ENCODE data around the gene MYO1F.

The MYO1F gene

GRCh38 chr19:8513036-8513686 lies 64.1 kb downstream of the MYO1F start:
- H3K9ac ChIP-seq (ENCODE audit: low read length) = peak overlapping the region; percentile 77
- H3K4me1 ChIP-seq (ENCODE audit: control insufficient read depth, low read depth, low read length) = peaks cover 7% of the 10 kb centered on the region
- peak overlapping the region; percentile 76 for H3K4me3 ChIP-seq (ENCODE audit: low read length)
- no peaks in the 10 kb centered on the region for H3K36me3 ChIP-seq (ENCODE audit: control insufficient read depth, low read depth, low read length)
- H3K27me3 ChIP-seq (ENCODE audit: control insufficient read depth, insufficient read depth, low read length) = no peaks in the 10 kb centered on the region
- H3K27ac ChIP-seq (ENCODE audit: low read length) = no peak overlapping the region
- H3K9me3 ChIP-seq (ENCODE audit: control insufficient read depth, low read depth, low read length) = no peaks in the 10 kb centered on the region

- Histone ChIP-seq H3K9ac (ENCODE audit: low read length) (no peak overlapping the region), H3K36me3 (ENCODE audit: control insufficient read depth, low read depth, low read length) (no peaks in the 10 kb centered on the region), H3K27me3 (ENCODE audit: control insufficient read depth, insufficient read depth, low read length) (no peaks in the 10 kb centered on the region), H3K4me3 (ENCODE audit: low read length) (no peak overlapping the region), H3K27ac (ENCODE audit: low read length) (no peak overlapping the region), H3K9me3 (ENCODE audit: control insufficient read depth, low read depth, low read length) (no peaks in the 10 kb centered on the region), H3K4me1 (ENCODE audit: control insufficient read depth, low read depth, low read length) (peaks cover 7% of the 10 kb centered on the region)
Measured at GRCh38 chr19:8512115-8512967, 64.9 kb downstream of the MYO1F start.

- Histone ChIP-seq H3K9ac (ENCODE audit: low read length) (no peak overlapping the region), H3K27me3 (ENCODE audit: control insufficient read depth, insufficient read depth, low read length) (no peaks in the 10 kb centered on the region), H3K9me3 (ENCODE audit: control insufficient read depth, low read depth, low read length) (no peaks in the 10 kb centered on the region), H3K4me3 (ENCODE audit: low read length) (no peak overlapping the region), H3K27ac (ENCODE audit: low read length) (no peak overlapping the region), H3K36me3 (ENCODE audit: control insufficient read depth, low read depth, low read length) (no peaks in the 10 kb centered on the region), H3K4me1 (ENCODE audit: control insufficient read depth, low read depth, low read length) (peaks cover 7% of the 10 kb centered on the region)
Measured at GRCh38 chr19:8511573-8512101, 65.6 kb downstream of the MYO1F start.

- Histone ChIP-seq H3K4me3 (ENCODE audit: low read length) (no peak overlapping the region), H3K27ac (ENCODE audit: low read length) (no peak overlapping the region), H3K9ac (ENCODE audit: low read length) (no peak overlapping the region), H3K36me3 (ENCODE audit: control insufficient read depth, low read depth, low read length) (no peaks in the 10 kb centered on the region), H3K9me3 (ENCODE audit: control insufficient read depth, low read depth, low read length) (no peaks in the 10 kb centered on the region), H3K27me3 (ENCODE audit: control insufficient read depth, insufficient read depth, low read length) (no peaks in the 10 kb centered on the region), H3K4me1 (ENCODE audit: control insufficient read depth, low read depth, low read length) (peaks cover 10% of the 10 kb centered on the region)
Measured at GRCh38 chr19:8510589-8511115, 66.6 kb downstream of the MYO1F start.

GRCh38 chr19:8506402-8506957 lies 70.8 kb downstream of the MYO1F start:
- H3K36me3 ChIP-seq (ENCODE audit: control insufficient read depth, low read depth, low read length) = no peaks in the 10 kb centered on the region
- H3K9me3 ChIP-seq (ENCODE audit: control insufficient read depth, low read depth, low read length) = no peaks in the 10 kb centered on the region
- H3K27me3 ChIP-seq (ENCODE audit: control insufficient read depth, insufficient read depth, low read length) = no peaks in the 10 kb centered on the region
- H3K4me1 ChIP-seq (ENCODE audit: control insufficient read depth, low read depth, low read length) = peaks cover 3% of the 10 kb centered on the region
- no peak overlapping the region for H3K27ac ChIP-seq (ENCODE audit: low read length)
- peak overlapping the region; percentile 68 for H3K9ac ChIP-seq (ENCODE audit: low read length)
- H3K4me3 ChIP-seq (ENCODE audit: low read length) = peak overlapping the region; percentile 69

GRCh38 chr19:8505680-8506401 lies 71.4 kb downstream of the MYO1F start:
- Histone ChIP-seq H3K27me3 (ENCODE audit: control insufficient read depth, insufficient read depth, low read length) (no peaks in the 10 kb centered on the region), H3K4me1 (ENCODE audit: control insufficient read depth, low read depth, low read length) (peaks cover 3% of the 10 kb centered on the region), H3K36me3 (ENCODE audit: control insufficient read depth, low read depth, low read length) (no peaks in the 10 kb centered on the region), H3K9me3 (ENCODE audit: control insufficient read depth, low read depth, low read length) (no peaks in the 10 kb centered on the region), H3K27ac (ENCODE audit: low read length) (no peak overlapping the region), H3K4me3 (ENCODE audit: low read length) (peak overlapping the region; percentile 69), H3K9ac (ENCODE audit: low read length) (peak overlapping the region; percentile 68)

- Histone ChIP-seq H3K27ac (ENCODE audit: low read length) (no peak overlapping the region), H3K36me3 (ENCODE audit: control insufficient read depth, low read depth, low read length) (no peaks in the 10 kb centered on the region), H3K9ac (ENCODE audit: low read length) (no peak overlapping the region), H3K4me3 (ENCODE audit: low read length) (no peak overlapping the region), H3K9me3 (ENCODE audit: control insufficient read depth, low read depth, low read length) (no peaks in the 10 kb centered on the region), H3K4me1 (ENCODE audit: control insufficient read depth, low read depth, low read length) (peaks cover 8% of the 10 kb centered on the region), H3K27me3 (ENCODE audit: control insufficient read depth, insufficient read depth, low read length) (no peaks in the 10 kb centered on the region)
Measured at GRCh38 chr19:8504919-8505318, 72.3 kb downstream of the MYO1F start.

GRCh38 chr19:8504171-8504570 lies 73.1 kb downstream of the MYO1F start:
- Histone ChIP-seq H3K4me1 (ENCODE audit: control insufficient read depth, low read depth, low read length) (peaks cover 9% of the 10 kb centered on the region), H3K9ac (ENCODE audit: low read length) (no peak overlapping the region), H3K27me3 (ENCODE audit: control insufficient read depth, insufficient read depth, low read length) (no peaks in the 10 kb centered on the region), H3K36me3 (ENCODE audit: control insufficient read depth, low read depth, low read length) (no peaks in the 10 kb centered on the region), H3K27ac (ENCODE audit: low read length) (no peak overlapping the region), H3K4me3 (ENCODE audit: low read length) (no peak overlapping the region), H3K9me3 (ENCODE audit: control insufficient read depth, low read depth, low read length) (no peaks in the 10 kb centered on the region)

- Histone ChIP-seq H3K9ac (ENCODE audit: low read length) (no peak overlapping the region), H3K4me3 (ENCODE audit: low read length) (no peak overlapping the region), H3K27me3 (ENCODE audit: control insufficient read depth, insufficient read depth, low read length) (no peaks in the 10 kb centered on the region), H3K9me3 (ENCODE audit: control insufficient read depth, low read depth, low read length) (no peaks in the 10 kb centered on the region), H3K4me1 (ENCODE audit: control insufficient read depth, low read depth, low read length) (peaks cover 9% of the 10 kb centered on the region), H3K27ac (ENCODE audit: low read length) (no peak overlapping the region), H3K36me3 (ENCODE audit: control insufficient read depth, low read depth, low read length) (no peaks in the 10 kb centered on the region)
Measured at GRCh38 chr19:8503510-8503909, 73.7 kb downstream of the MYO1F start.

- Histone ChIP-seq H3K27me3 (ENCODE audit: control insufficient read depth, insufficient read depth, low read length) (no peaks in the 10 kb centered on the region), H3K9ac (ENCODE audit: low read length) (no peak overlapping the region), H3K36me3 (ENCODE audit: control insufficient read depth, low read depth, low read length) (no peaks in the 10 kb centered on the region), H3K9me3 (ENCODE audit: control insufficient read depth, low read depth, low read length) (no peaks in the 10 kb centered on the region), H3K4me3 (ENCODE audit: low read length) (no peak overlapping the region), H3K4me1 (ENCODE audit: control insufficient read depth, low read depth, low read length) (peaks cover 9% of the 10 kb centered on the region), H3K27ac (ENCODE audit: low read length) (no peak overlapping the region)
Measured at GRCh38 chr19:8501981-8502380, 75.3 kb downstream of the MYO1F start.

- Histone ChIP-seq H3K36me3 (ENCODE audit: control insufficient read depth, low read depth, low read length) (no peaks in the 10 kb centered on the region), H3K27ac (ENCODE audit: low read length) (no peak overlapping the region), H3K4me3 (ENCODE audit: low read length) (no peak overlapping the region), H3K27me3 (ENCODE audit: control insufficient read depth, insufficient read depth, low read length) (no peaks in the 10 kb centered on the region), H3K9me3 (ENCODE audit: control insufficient read depth, low read depth, low read length) (no peaks in the 10 kb centered on the region), H3K4me1 (ENCODE audit: control insufficient read depth, low read depth, low read length) (peaks cover 9% of the 10 kb centered on the region), H3K9ac (ENCODE audit: low read length) (no peak overlapping the region)
Measured at GRCh38 chr19:8501516-8501915, 75.7 kb downstream of the MYO1F start.
